ENCODE measurements around the gene BMPR1B. TPM values are rescaled to one million over a fixed set of nuclear protein-coding genes. Genes with fewer than 3 reads are reported as not detected.
"Not testable (repeated sequence)": the region's sequence is repeated elsewhere in the genome, so short reads cannot be mapped to it uniquely, and the experiment has no call there.

Gene BMPR1B
- total RNA-seq, 2 experiments from 2014 or later: not detected

- intact Hi-C loops (cut with micrococcal nuclease): no loop called here
- DNase-seq (no peak), ATAC-seq (no peak)
- TF ChIP-seq CTCF (IDR thresholded peaks at IDR 0.05): no peak
- Mint-ChIP-seq H3K4me1 (ENCODE audit: low read depth) (no peaks in the 10 kb centered on the region), H3K4me3 (no peak overlapping the region), H3K27me3 (no peaks in the 10 kb centered on the region), H3K36me3 (ENCODE audit: low read depth) (no peaks in the 10 kb centered on the region), H3K9me3 (no peaks in the 10 kb centered on the region), H3K27ac (no peak overlapping the region)
- ChIA-PET POLR2A (no interaction called here), CTCF (no interaction called here)
Measured at GRCh38 chr4:95059663-95060062, 301.9 kb downstream of the BMPR1B start.

GRCh38 chr4:95061220-95061619 is 303.5 kb downstream of the BMPR1B start:
- ChIA-PET CTCF (no interaction called here), POLR2A (no interaction called here)
- DNase-seq (no peak), ATAC-seq (no peak)
- Mint-ChIP-seq H3K27ac (no peak overlapping the region), H3K27me3 (no peaks in the 10 kb centered on the region), H3K36me3 (ENCODE audit: low read depth) (no peaks in the 10 kb centered on the region), H3K4me1 (ENCODE audit: low read depth) (no peaks in the 10 kb centered on the region), H3K9me3 (no peaks in the 10 kb centered on the region), H3K4me3 (no peak overlapping the region)
- intact Hi-C loops (cut with micrococcal nuclease): no loop called here
- TF ChIP-seq CTCF (IDR thresholded peaks at IDR 0.05): no peak

- DNase-seq; H3K9me3 Mint-ChIP-seq; ATAC-seq; H3K4me3 Mint-ChIP-seq; H3K27ac Mint-ChIP-seq; CTCF ChIA-PET; H3K4me1 Mint-ChIP-seq (ENCODE audit: low read depth); H3K27me3 Mint-ChIP-seq; intact Hi-C loops (cut with micrococcal nuclease); H3K36me3 Mint-ChIP-seq (ENCODE audit: low read depth); POLR2A ChIA-PET: not testable (repeated sequence)
Measured at GRCh38 chr4:95061801-95062200, 304.0 kb downstream of the BMPR1B start.

GRCh38 chr4:95066050-95066449 is 308.3 kb downstream of the BMPR1B start:
- Mint-ChIP-seq H3K27ac (no peak overlapping the region), H3K9me3 (no peaks in the 10 kb centered on the region), H3K4me3 (no peak overlapping the region), H3K36me3 (ENCODE audit: low read depth) (no peaks in the 10 kb centered on the region), H3K27me3 (no peaks in the 10 kb centered on the region), H3K4me1 (ENCODE audit: low read depth) (peaks cover 4% of the 10 kb centered on the region)
- POLR2A ChIA-PET: no interaction called here
- intact Hi-C loops (cut with micrococcal nuclease): no loop called here
- ATAC-seq: no peak
- no peak for TF ChIP-seq CTCF (IDR thresholded peaks at IDR 0.05)
- CTCF ChIA-PET: no interaction called here
- no peak for DNase-seq

GRCh38 chr4:95068401-95068800 is 310.6 kb downstream of the BMPR1B start:
- no peak for DNase-seq
- H3K36me3 Mint-ChIP-seq (ENCODE audit: low read depth): no peaks in the 10 kb centered on the region
- TF ChIP-seq CTCF (IDR thresholded peaks at IDR 0.05): no peak
- ChIA-PET CTCF (no interaction called here), POLR2A (no interaction called here)
- H3K9me3 Mint-ChIP-seq: no peaks in the 10 kb centered on the region
- no peak overlapping the region for H3K27ac Mint-ChIP-seq
- H3K27me3 Mint-ChIP-seq: no peaks in the 10 kb centered on the region
- ATAC-seq: no peak
- H3K4me1 Mint-ChIP-seq (ENCODE audit: low read depth): peaks cover 4% of the 10 kb centered on the region
- no peak overlapping the region for H3K4me3 Mint-ChIP-seq
- intact Hi-C loops (cut with micrococcal nuclease): no loop called here

GRCh38 chr4:95068818-95069478 is 311.2 kb downstream of the BMPR1B start:
- TF ChIP-seq CTCF (IDR thresholded peaks at IDR 0.05): no peak
- intact Hi-C loops (cut with micrococcal nuclease): no loop called here
- peaks cover 4% of the 10 kb centered on the region for H3K4me1 Mint-ChIP-seq (ENCODE audit: low read depth)
- POLR2A ChIA-PET: no interaction called here
- no peak overlapping the region for H3K27ac Mint-ChIP-seq
- no peaks in the 10 kb centered on the region for H3K9me3 Mint-ChIP-seq
- no peaks in the 10 kb centered on the region for H3K27me3 Mint-ChIP-seq
- H3K36me3 Mint-ChIP-seq (ENCODE audit: low read depth): no peaks in the 10 kb centered on the region
- CTCF ChIA-PET: no interaction called here
- no peak for ATAC-seq
- DNase-seq: no peak
- H3K4me3 Mint-ChIP-seq: no peak overlapping the region
